GM21528 (cell line): ENCODE data around the gene IL11.
"Not testable (repeated sequence)": the region's sequence is repeated elsewhere in the genome, so short reads cannot be mapped to it uniquely, and the experiment has no call there.

ENCODE experiments used
- ATAC-seq: cut with Tn5 transposase; IDR thresholded peaks from one replicate; pipeline ENCODE4 v1.9.1; 2021; ENCODE audit warnings: mild to moderate bottlenecking, moderate library complexity; ENCODE audit not compliant: unreplicated experiment, low FRiP score

IL11 gene

GRCh38 chr19:55339105-55339888 is 31.0 kb downstream of the IL11 start, which contains the start of gene KMT5C:
Gene KMT5C (plus strand): TSS chr19:55339876. CDS start chr19:55341937, 2,061 bp downstream.
- peak; percentile 86 for ATAC-seq

DNA sequence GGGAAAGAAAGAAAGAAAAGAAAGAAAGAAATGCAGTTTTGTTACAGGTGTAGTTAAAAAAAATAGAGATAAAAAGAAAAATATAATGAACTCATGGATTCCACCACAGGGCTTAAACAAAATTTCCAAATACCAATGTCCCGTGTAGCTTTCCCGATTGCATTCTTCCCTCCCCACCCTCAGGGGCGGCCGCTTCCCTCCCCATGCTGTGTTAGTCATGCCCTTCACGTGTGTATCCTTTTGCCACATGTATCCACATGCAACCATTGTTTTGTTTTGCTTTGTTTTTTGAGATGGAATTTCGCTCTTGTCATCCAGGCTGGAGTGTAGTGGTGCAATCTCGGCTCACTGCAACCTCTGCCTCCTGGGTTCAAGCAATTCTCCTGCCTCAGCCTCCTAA is 34.2 kb downstream of the IL11 start:
- no peak for ATAC-seq

DNA sequence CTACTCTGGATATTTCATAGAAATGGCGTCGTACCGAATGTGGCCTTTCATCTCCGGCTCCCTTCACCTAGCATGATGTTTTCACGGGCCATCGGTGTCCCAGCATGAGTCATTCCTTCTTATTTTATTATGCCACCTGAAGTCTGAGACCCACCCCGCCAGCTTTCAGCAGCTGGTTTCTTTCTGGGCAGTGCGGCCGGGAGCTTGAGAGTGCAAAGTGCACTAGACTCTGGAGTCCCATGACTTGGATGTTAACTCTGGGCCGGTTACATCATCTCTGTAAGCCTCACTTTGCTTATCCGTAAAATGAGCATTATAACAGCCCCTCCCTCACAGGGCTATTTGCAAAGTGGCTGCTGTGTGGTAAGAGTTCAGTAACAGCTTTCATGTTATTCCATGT is 36.4 kb downstream of the IL11 start:
- no peak for ATAC-seq

- ATAC-seq, result not testable (repeated sequence)
Measured at GRCh38 chr19:55329791-55330190, 40.5 kb downstream of the IL11 start.

DNA sequence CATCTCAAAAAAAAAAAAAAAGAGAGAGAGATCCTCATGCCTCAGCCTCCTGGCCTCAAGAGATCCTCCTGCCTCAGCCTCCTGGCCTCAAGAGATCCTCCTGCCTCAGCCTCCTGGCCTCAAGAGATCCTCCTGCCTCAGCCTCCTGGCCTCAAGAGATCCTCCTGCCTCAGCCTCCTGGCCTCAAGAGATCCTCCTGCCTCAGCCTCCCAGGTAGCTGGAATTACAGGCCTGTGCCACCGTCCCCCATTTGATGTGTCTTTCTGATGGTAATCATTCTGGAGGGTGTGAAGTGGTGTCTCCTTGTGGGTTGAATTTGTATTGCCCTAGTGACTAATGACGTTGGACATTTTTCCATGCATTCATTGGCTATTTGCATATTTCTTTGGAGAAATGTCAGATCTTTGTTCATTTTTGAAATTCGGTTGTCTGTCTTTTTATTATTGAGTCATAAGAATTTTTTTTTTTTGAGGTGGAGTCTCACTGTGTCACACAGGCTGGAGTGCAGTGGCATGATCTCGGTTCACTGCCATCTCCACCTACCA is 41.4 kb downstream of the IL11 start:
- not testable (repeated sequence) for ATAC-seq

GRCh38 chr19:55325172-55325571 is 45.1 kb downstream of the IL11 start, which contains the start of gene TMEM150B:
Gene TMEM150B (minus strand): TSS chr19:55325341. CDS start chr19:55321036, 4,305 bp downstream.
- no peak for ATAC-seq

- no peak for ATAC-seq
Measured at GRCh38 chr19:55324662-55325061, 45.6 kb downstream of the IL11 start.

GRCh38 chr19:55322204-55322885 is 47.9 kb downstream of the IL11 start:
- ATAC-seq, result no peak

GRCh38 chr19:55321466-55322137 is 48.7 kb downstream of the IL11 start:
- no peak for ATAC-seq

DNA sequence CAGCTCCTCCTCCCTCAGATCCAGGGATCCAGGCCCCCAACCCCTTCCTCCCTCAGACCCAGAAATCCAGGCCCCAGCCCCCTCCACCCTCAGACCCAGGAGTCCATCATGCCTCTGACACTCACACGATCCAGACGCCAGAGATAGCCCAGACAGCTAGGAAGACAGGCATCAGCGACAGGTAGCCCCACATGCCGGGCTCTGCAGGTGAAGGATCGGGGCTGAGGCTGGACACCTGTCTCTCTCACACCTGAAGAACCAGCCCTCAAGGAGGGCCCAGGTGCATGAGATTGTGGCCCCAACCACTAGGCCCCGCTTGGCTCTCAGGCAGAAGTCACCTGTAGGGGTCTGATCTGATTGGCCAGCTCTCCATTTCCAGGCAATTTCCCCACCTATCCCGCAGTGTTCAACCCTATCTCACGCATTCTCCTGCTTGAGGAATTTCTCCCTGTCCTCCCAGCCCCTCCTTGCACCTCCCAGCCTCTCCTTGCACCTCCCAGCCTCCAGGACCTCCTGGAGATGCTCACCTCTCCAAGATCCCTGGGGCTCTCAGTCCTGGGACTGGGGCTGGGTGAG is 49.3 kb downstream of the IL11 start:
- no peak for ATAC-seq

- ATAC-seq, result no peak
Measured at GRCh38 chr19:55319785-55320184, 50.5 kb downstream of the IL11 start.

- ATAC-seq, result no peak
Measured at GRCh38 chr19:55316646-55317045, 53.6 kb downstream of the IL11 start.

DNA sequence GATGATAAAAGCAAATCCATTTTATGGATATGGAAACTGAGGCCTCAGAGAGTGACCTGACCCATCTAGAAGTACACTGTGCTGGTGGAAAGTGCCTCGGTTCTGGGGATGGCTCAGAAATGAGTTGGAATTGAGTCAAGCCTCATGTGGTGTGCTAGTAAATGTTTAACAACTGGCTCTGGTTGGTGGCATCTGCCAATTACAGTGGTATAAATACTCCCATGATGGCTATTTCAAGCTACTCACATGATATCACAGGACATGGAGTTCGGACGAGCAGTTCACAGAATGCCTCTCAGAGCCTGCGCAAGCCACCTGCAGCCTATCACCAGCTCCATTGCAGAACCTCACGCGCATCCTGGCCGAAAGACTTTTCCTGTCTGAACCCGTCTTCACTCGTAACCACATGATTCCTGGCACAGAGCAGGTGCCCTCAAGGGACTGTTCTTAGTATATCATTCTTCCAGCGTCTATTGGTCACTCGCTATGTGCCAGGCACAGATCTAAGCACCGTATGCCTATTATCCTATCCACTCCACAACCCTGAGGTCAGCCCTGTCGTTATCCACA is 54.2 kb downstream of the IL11 start:
- no peak for ATAC-seq

GRCh38 chr19:55314396-55314795 is 55.9 kb downstream of the IL11 start:
- no peak for ATAC-seq
